Inflammatory macrophage (primary cell): ENCODE data around the gene ZNF821.

Experiments
- DNase-seq, 2 donors: peaks; one replicate each; pipeline ENCODE4 v3.0.0-alpha.2; 2020 to 2022
- total RNA-seq, 18 experiments: gene quantifications; one replicate each; lab custom pipeline; 2026; ENCODE audit warnings: mixed read lengths in 6 of 18, inconsistent platforms in 2 of 18; lab: John Stamatoyannopoulos, UW

The ZNF821 gene
- total RNA-seq: 1.8 to 7.3 (median 5.1) reads per million in 18 experiments

- DNase-seq: peak; percentile 33 to 54
Measured at GRCh38 chr16:71883849-71884638, at the start of gene ZNF821. ZNF821 (minus strand) TSS chr16:71884182; CDS start chr16:71879946, 4,236 bp downstream.

GRCh38 chr16:71933017-71933416 is 49.0 kb upstream of the ZNF821 start:
- no peak for DNase-seq

GRCh38 chr16:71931599-71931998 is 47.6 kb upstream of the ZNF821 start:
- DNase-seq: no peak

- no peak for DNase-seq
Measured at GRCh38 chr16:71931001-71931400, 47.0 kb upstream of the ZNF821 start.

GRCh38 chr16:71930013-71930563 is 46.1 kb upstream of the ZNF821 start:
- DNase-seq: no peak

- no peak for DNase-seq
Measured at GRCh38 chr16:71929048-71929447, 45.1 kb upstream of the ZNF821 start.

- no peak for DNase-seq
Measured at GRCh38 chr16:71927787-71928186, 43.8 kb upstream of the ZNF821 start.

- DNase-seq: no peak
Measured at GRCh38 chr16:71927383-71927782, 43.4 kb upstream of the ZNF821 start.

GRCh38 chr16:71924710-71925109 is 40.7 kb upstream of the ZNF821 start:
- no peak for DNase-seq

GRCh38 chr16:71923941-71924690 is 40.1 kb upstream of the ZNF821 start:
- no peak for DNase-seq

GRCh38 chr16:71920658-71921057 is 36.7 kb upstream of the ZNF821 start:
- DNase-seq: no peak

- DNase-seq: peak; percentile 87 to 88
Measured at GRCh38 chr16:71919035-71919434, 35.1 kb upstream of the ZNF821 start.

GRCh38 chr16:71917900-71918299 is 33.9 kb upstream of the ZNF821 start:
- no peak for DNase-seq

GRCh38 chr16:71916397-71916920 is 32.5 kb upstream of the ZNF821 start:
- DNase-seq: no peak

- DNase-seq: no peak
Measured at GRCh38 chr16:71915350-71915749, 31.4 kb upstream of the ZNF821 start.

GRCh38 chr16:71914802-71915201 is 30.8 kb upstream of the ZNF821 start:
- DNase-seq: no peak

GRCh38 chr16:71912534-71913275 is 28.7 kb upstream of the ZNF821 start:
- peak in 1 of 2 donors; percentile 48 for DNase-seq

- no peak for DNase-seq
Measured at GRCh38 chr16:71911121-71911520, 27.1 kb upstream of the ZNF821 start.

- DNase-seq: peak in 1 of 2 donors; percentile 11
Measured at GRCh38 chr16:71905765-71906164, 21.8 kb upstream of the ZNF821 start.

- DNase-seq: no peak
Measured at GRCh38 chr16:71904239-71904638, 20.3 kb upstream of the ZNF821 start.

- no peak for DNase-seq
Measured at GRCh38 chr16:71903608-71904007, 19.6 kb upstream of the ZNF821 start.

GRCh38 chr16:71902656-71903365 is 18.8 kb upstream of the ZNF821 start:
- no peak for DNase-seq
